NCI-H2171 treated with DMSO at 0.1 percent for 48 hours (cell line): ENCODE results near the gene TSPAN9.

Experiments used
- DNase-seq: peaks from one replicate; lab custom pipeline; 2025; lab: John Stamatoyannopoulos, UW

Gene TSPAN9

DNA sequence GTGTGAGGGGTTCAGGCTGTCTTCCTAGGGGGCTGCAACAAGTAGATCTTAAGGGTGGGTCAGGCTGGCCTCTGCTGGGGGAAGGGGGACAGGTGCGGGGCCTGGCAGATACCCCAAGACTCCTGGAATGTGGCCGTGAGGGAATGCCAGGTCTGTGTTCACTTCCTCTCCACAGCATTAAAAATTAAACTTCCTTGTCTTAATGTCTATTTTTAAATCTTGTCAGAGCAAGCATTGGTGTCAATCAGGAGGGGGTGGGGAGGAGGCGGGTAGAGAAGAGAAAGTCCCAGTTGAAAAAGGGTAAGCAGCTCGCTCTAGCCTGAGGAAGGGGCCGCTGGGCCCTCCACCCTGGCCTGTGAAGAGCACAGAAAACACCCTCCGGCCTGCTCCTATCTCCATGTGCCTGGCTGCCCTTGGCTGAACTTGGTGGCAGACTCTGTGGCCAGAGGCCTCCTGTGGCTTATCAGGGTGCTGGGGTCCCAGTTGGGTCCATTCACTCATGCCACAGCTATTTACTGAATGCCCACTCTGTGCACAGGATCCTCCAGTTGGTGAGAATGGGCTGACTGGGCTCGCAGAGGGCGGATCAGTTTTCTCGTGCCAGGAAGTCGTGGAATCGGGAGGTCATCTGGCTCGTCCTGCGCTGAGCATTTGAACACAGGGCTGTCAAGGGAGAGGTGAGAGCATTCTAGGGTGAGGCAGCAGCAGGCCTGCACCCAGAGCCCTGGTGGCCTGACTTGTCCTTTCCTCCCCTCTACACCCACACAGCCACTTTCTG lies 128.8 kb downstream of the TSPAN9 start:
- DNase-seq = no peak

GRCh38 chr12:3206536-3207072 lies 129.4 kb downstream of the TSPAN9 start:
- DNase-seq = peak; percentile 85

- DNase-seq = no peak
Measured at GRCh38 chr12:3207175-3207574, 130.0 kb downstream of the TSPAN9 start.

- DNase-seq = no peak
Measured at GRCh38 chr12:3207858-3208257, 130.7 kb downstream of the TSPAN9 start.

DNA sequence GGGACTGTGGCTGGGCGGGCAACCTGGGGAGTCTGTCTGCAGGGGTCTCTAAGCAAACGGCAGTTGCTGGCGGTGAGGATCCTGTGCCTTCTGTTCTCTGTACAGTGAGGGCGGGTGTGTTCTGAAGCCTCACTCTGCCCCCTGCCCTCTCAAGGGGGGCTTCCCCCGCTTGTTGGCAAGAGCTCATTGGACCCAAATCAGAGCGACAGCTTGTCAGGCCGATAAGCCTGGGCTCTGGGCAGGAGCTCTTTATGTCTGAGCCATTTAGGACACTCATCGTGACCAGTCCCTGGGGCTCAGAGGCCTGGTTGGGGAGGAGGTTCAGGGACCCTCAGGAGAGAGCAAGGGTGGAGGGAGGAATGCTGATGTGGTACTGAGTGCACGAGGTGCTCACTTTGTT lies 136.0 kb downstream of the TSPAN9 start:
- DNase-seq = peak; percentile 94

- no peak for DNase-seq
Measured at GRCh38 chr12:3213768-3214167, 136.6 kb downstream of the TSPAN9 start.

DNA sequence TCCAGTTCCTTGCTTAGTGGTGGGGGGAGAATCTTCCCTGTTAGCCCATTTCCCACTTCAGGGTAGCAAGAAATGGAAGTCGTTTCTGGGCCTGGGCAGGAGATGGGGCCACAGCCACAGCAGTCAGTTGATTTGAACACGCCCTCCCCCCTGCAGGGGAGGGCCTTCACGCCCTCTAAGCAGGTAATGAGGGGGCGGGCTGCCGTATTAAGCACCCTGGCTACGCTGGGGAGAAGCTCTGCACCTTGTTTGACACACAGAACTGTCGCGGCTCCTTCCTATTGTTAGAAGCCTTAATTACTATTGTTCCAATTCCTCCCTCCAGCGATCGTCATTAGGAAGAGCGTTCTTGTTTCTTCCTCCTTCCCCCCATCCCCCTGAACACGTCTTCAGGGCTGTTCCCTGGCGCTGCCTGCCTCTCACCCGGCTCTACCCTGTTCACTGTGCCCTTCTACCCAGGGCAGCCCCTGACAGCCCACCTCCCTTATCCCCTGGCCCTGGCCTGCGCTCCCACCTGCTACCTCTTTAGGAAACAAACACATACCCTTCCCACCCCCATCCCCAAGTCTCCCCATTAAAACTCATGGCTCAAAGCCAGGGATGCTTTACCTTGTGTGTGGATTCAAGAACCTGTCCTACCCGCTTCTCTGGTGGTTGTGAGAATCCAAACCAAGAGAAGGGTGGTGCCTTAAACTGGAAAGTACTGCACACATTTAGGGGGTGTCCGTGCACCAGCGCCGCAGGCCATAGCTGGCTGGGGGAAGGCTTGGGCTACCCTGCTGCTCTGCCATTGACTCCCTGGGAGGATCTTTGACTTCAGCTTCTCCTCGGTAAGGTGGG lies 137.6 kb downstream of the TSPAN9 start:
- peak; percentile 78 for DNase-seq

GRCh38 chr12:3215410-3215975 lies 138.3 kb downstream of the TSPAN9 start:
- DNase-seq = peak; percentile 72

- peak; percentile 48 for DNase-seq
Measured at GRCh38 chr12:3216097-3216496, 138.9 kb downstream of the TSPAN9 start.

GRCh38 chr12:3216726-3217682 lies 139.8 kb downstream of the TSPAN9 start:
- no peak for DNase-seq

DNA sequence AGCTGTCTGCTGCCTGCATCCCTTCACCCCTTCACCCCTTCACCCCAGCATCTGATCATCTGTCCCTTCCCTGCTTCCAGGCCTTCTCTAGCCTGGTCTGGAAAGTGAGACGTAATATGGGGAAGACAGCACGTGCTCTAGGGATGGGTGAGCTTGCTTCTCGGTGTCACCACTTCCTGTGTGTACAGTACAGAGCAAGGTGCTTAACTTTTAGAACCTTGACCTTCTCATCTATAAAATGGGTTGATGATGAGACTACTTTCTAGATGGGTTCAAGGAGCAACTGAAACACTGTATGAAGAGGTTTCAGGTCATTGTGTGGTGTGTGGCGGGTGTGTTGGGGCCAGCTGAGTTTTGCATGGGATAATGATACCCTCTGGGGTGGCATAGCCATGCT lies 140.5 kb downstream of the TSPAN9 start:
- peak; percentile 57 for DNase-seq

GRCh38 chr12:3218228-3219171 lies 141.3 kb downstream of the TSPAN9 start:
- DNase-seq = peak; percentile 100

- DNase-seq = peak; percentile 76
Measured at GRCh38 chr12:3219233-3219632, 142.1 kb downstream of the TSPAN9 start.

DNA sequence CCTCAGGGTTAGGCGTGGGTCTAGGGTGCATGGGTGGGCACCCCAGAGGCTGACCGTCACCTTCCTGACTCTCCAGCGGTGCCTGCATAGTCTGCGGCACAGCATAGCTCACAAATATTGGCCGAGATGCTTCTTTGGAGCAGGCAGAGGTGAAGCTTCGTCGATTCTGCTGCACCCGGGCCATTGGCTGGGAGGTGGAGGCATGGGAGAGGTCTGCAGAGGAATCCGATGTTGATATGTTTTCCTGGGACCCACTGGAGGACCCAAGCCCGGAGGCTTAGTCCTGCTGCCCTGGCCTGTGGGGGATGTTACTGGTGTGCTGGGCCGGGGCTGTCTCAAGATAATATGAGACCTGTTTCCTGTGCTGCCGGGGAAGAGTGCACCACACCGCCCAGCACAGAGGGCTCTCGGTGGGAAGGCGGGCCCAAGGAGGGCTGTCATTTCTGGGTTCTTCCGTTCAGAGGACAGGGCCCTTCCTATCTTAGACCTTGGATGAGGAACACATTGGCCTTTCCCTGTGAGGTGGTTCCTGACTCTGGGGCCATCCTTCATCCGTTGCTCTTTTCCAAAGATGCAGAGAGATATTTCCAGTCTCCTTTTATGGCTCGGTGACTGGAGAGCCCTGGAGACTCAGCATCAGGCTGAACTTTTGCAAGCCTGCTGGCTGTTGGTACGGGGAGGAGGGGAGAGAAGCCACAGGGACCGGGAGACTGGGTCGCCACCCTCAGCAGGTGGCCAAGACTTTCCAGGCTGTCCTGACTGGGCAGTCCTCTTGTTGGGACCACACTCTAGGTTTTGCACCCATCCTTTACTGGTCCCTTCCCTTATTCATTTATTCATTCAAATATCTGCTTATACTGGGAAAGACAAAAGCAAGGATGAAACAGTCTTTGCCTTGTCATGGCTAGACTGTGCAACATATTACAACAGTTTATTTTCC lies 143.5 kb downstream of the TSPAN9 start:
- no peak for DNase-seq

GRCh38 chr12:3222306-3222705 lies 145.1 kb downstream of the TSPAN9 start:
- no peak for DNase-seq

GRCh38 chr12:3222979-3223378 lies 145.8 kb downstream of the TSPAN9 start:
- DNase-seq = peak; percentile 39

DNA sequence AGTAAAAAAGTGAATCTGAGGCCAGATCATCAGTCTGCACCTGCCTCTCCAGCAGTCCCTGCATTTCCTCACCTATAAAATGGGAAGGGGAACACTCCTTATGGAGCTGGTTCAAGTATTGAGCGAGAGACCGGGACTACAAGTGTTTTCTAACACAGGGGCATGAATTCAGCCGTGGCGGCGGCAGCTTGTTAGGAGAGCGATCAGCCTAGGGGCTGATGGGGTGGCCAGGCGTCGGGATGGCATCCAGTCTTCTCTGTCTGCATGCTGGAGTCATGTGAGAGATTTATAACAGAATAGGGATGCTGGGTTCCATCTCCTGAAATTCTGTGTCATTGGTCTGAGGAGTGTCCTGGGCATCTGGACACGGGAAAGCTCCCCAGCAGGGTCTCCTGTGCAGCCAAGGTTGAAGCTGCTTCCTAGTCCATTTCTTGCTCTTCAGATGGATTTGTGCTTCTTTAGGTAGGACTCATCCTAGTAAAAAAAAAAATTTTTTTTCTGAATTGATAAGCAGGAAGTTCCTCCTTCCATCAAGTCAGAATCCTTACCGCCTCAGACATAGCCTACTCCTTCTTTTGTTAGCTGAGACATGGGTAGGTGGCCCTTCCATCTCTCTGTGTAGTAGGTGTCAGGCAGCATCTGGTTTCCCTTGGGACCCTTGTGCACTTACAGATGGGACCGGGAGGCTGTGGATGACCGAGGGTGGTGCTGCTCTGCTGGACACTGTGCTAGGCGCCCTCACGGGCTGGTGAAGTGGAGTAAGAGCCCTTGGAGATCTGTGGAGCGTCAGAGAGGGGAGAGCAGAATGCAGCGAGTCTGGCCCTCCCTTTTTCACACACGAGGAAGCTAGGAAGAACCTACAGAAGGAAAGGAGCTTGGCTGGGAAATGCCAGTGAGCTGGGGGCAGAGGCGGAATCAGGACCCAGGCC lies 146.7 kb downstream of the TSPAN9 start:
- peak; percentile 57 for DNase-seq

DNA sequence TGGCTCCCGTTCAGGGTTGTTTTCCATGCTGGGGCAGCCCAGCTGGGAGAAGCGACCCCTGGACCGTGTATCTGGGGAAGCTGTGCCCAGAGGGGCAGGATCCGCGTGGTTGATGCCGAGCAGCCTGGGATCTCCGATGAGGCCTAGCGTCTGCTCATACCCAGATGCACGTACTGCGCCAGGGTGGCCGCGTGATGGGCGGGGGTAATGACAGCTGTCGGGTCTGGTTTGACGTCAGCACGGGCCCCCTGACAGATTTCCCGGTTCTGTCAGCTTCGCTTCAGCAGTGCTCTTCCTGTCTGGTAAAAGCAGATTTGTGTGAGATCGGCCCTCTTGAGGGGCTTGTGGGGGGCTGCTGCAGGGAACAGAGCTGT lies 147.3 kb downstream of the TSPAN9 start:
- DNase-seq = peak; percentile 61
